ENCODE data around the gene ACTL10.
"Not testable (repeated sequence)": the region's sequence is repeated elsewhere in the genome, so short reads cannot be mapped to it uniquely, and the experiment has no call there.

Gene ACTL10

GRCh38 chr20:33697129-33697528 is 30.4 kb downstream of the ACTL10 start:
- no peak for DNase-seq (ENCODE audit: low spot score)

- not testable (repeated sequence) for DNase-seq (ENCODE audit: low spot score)
These were observed 32.2 kb downstream of the ACTL10 start for GRCh38 chr20:33698966-33699365.

- DNase-seq (ENCODE audit: low spot score), result not testable (repeated sequence)
These were observed 34.1 kb downstream of the ACTL10 start for GRCh38 chr20:33700696-33701441.

- no peak for DNase-seq (ENCODE audit: low spot score)
These were observed 35.1 kb downstream of the ACTL10 start for GRCh38 chr20:33701629-33702450.

- DNase-seq (ENCODE audit: low spot score), result no peak
These were observed 36.1 kb downstream of the ACTL10 start for GRCh38 chr20:33702861-33703260.

- no peak for DNase-seq (ENCODE audit: low spot score)
These were observed 36.9 kb downstream of the ACTL10 start for GRCh38 chr20:33703498-33704137.

GRCh38 chr20:33704197-33704924 is 37.6 kb downstream of the ACTL10 start:
- no peak for DNase-seq (ENCODE audit: low spot score)

- no peak for DNase-seq (ENCODE audit: low spot score)
These were observed 40.9 kb downstream of the ACTL10 start for GRCh38 chr20:33707668-33708067.

GRCh38 chr20:33709398-33709797 is 42.7 kb downstream of the ACTL10 start:
- no peak for DNase-seq (ENCODE audit: low spot score)

- no peak for DNase-seq (ENCODE audit: low spot score)
These were observed 43.3 kb downstream of the ACTL10 start for GRCh38 chr20:33709905-33710541.

- no peak for DNase-seq (ENCODE audit: low spot score)
These were observed 44.1 kb downstream of the ACTL10 start for GRCh38 chr20:33710681-33711445.

- DNase-seq (ENCODE audit: low spot score), result no peak
These were observed 44.6 kb downstream of the ACTL10 start for GRCh38 chr20:33711446-33711738.

- no peak for DNase-seq (ENCODE audit: low spot score)
These were observed 47.2 kb downstream of the ACTL10 start for GRCh38 chr20:33713865-33714367.

GRCh38 chr20:33716498-33716897 is 49.8 kb downstream of the ACTL10 start:
- no peak for DNase-seq (ENCODE audit: low spot score)
